Smooth muscle cell (in vitro differentiated cells): Measurements from ENCODE around the gene HEXIM1. TPM values are rescaled to one million over a fixed set of nuclear protein-coding genes. Genes with fewer than 3 reads are reported as not detected.

ENCODE experiments used
- DNase-seq: peaks from one replicate; lab custom pipeline; 2025; ENCODE audit not compliant: unreplicated experiment; lab: John Stamatoyannopoulos, UW
- H2AFZ ChIP-seq: fragments of 200-600 bp; sonication (generic); 2 replicates; pipeline ENCODE4 v1.6.0; 2016; ENCODE audit warnings: antibody characterized with exemption, low read depth, mild to moderate bottlenecking
- H3F3A ChIP-seq: fragments of 200-600 bp; sonication (generic); 2 replicates; pipeline ENCODE4 v1.6.0; 2017; ENCODE audit warnings: antibody characterized with exemption, low read depth
- H3K27ac ChIP-seq: fragments of 200-600 bp; sonication (generic); 2 replicates; pipeline ENCODE4 v1.5.1; 2016; ENCODE audit warnings: low read depth, mild to moderate bottlenecking
- H3K27me3 ChIP-seq: fragments of 200-600 bp; sonication (generic); 2 replicates; pipeline ENCODE4 v1.6.1; 2016; ENCODE audit warnings: low read depth, mild to moderate bottlenecking
- H3K36me3 ChIP-seq: fragments of 200-600 bp; sonication (generic); 2 replicates; pipeline ENCODE4 v1.5.1; 2016; ENCODE audit warnings: low read depth
- H3K4me1 ChIP-seq: fragments of 200-600 bp; sonication (generic); 2 replicates; pipeline ENCODE4 v1.5.1; 2016; ENCODE audit warnings: low read depth
- H3K4me2 ChIP-seq: fragments of 200-600 bp; sonication (generic); 2 replicates; pipeline ENCODE4 v1.6.0; 2016; ENCODE audit warnings: mild to moderate bottlenecking
- H3K4me3 ChIP-seq: fragments of 200-600 bp; sonication (generic); 2 replicates; pipeline ENCODE4 v1.5.1; 2016; ENCODE audit warnings: mild to moderate bottlenecking
- H3K79me2 ChIP-seq: fragments of 200-600 bp; sonication (generic); 2 replicates; pipeline ENCODE4 v1.6.0; 2016; ENCODE audit warnings: low read depth, mild to moderate bottlenecking
- H3K9ac ChIP-seq: fragments of 200-600 bp; sonication (generic); 2 replicates; pipeline ENCODE4 v1.6.0; 2016; ENCODE audit warnings: low read depth
- H3K9me3 ChIP-seq: fragments of 200-600 bp; sonication (generic); replicated peaks from 2 replicates; pipeline ENCODE4 v1.5.1; 2016; ENCODE audit warnings: low read depth
- H4K20me1 ChIP-seq: fragments of 200-600 bp; sonication (generic); 2 replicates; pipeline ENCODE4 v1.6.0; 2016; ENCODE audit warnings: low read depth
- WGBS: methylation state at CpG from one replicate; pipeline ENCODE4 v1.1.7; 2016; ENCODE audit warnings: low lambda C conversion rate; 5-methylcytosine and 5-hydroxymethylcytosine counted together
- polyA plus RNA-seq: library from polyadenylated mRNA; unstranded; fragments of >200 nt; fragmentation: Nextera tagmentation; extraction: Ambion mirVana; gene quantifications from 2 replicates; pipeline ENCODE4 v1.2.1, GENCODE V29; 2016
- total RNA-seq: library from RNA; depleted of rRNA; stranded (reverse); fragments of >200 nt; gene quantifications from 2 replicates; pipeline ENCODE4 v1.2.3, GENCODE V29; 2014
- TF ChIP-seq, protein P1 (sequence below): fragments of 200-600 bp; sonication (generic); IDR thresholded peaks from 2 replicates; pipeline ENCODE4 v1.5.1; 2017; ENCODE audit warnings: borderline replicate concordance, mild to moderate bottlenecking, antibody characterized with exemption; ENCODE audit not compliant: insufficient read depth, poor library complexity, severe bottlenecking

The HEXIM1 gene
- total and polyA plus RNA-seq, 2 experiments from 2014 or later, result 9.4 to 13.7 TPM

DNA sequence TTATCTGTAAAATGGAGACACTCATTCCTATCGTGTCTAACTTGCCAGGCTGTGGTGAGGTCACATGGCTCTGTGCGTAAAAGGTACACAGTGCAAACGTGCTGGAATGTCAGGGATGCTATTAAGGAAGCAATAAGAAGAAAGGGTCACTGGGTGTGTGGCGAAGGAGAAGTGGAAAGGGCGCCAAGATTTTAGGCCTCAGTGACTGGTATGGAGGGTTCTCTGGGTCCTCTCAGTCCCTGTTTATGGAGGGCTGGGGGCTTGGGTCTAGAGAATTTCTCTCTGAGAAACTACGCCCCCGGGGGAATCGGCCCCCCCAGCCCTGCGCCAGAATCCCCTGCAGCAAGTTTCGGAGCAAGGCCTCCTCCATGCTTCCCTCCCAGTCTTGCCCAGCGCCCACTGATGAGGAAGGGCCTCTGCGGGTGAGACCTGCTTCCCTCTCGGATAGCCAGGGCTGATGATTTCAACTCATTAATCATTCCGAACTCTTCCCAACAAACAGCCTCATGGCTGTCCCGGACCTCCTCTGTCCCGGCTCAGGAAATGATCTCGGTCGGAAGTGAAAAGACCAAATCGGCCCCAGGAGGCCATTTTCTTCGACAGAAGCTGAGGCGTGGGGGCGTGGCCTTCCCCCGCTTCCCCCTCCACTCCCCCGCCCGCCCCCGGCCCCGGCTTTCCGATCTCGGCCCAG is 1.2 kb upstream of the HEXIM1 start:
- peak overlapping the region; percentile 97 for H3K27ac ChIP-seq
- peaks cover 19% of the 10 kb centered on the region for H3K4me1 ChIP-seq
- DNase-seq, result no peak
- peaks cover 23% of the 10 kb centered on the region for H3F3A ChIP-seq
- H3K79me2 ChIP-seq, result peaks cover 24% of the 10 kb centered on the region
- peaks cover 34% of the 10 kb centered on the region for H4K20me1 ChIP-seq
- H3K9ac ChIP-seq, result peak overlapping the region; percentile 98
- no peaks in the 10 kb centered on the region for H3K27me3 ChIP-seq
- peak overlapping the region; percentile 54 for H2AFZ ChIP-seq
- peak overlapping the region; percentile 80 for H3K4me2 ChIP-seq
- no peaks in the 10 kb centered on the region for H3K36me3 ChIP-seq
- TF ChIP-seq, protein P1, sequence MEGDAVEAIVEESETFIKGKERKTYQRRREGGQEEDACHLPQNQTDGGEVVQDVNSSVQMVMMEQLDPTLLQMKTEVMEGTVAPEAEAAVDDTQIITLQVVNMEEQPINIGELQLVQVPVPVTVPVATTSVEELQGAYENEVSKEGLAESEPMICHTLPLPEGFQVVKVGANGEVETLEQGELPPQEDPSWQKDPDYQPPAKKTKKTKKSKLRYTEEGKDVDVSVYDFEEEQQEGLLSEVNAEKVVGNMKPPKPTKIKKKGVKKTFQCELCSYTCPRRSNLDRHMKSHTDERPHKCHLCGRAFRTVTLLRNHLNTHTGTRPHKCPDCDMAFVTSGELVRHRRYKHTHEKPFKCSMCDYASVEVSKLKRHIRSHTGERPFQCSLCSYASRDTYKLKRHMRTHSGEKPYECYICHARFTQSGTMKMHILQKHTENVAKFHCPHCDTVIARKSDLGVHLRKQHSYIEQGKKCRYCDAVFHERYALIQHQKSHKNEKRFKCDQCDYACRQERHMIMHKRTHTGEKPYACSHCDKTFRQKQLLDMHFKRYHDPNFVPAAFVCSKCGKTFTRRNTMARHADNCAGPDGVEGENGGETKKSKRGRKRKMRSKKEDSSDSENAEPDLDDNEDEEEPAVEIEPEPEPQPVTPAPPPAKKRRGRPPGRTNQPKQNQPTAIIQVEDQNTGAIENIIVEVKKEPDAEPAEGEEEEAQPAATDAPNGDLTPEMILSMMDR, result no peak
- 17% methylated on average over 27 of the region's 29 CpGs for WGBS
- no peaks in the 10 kb centered on the region for H3K9me3 ChIP-seq
- H3K4me3 ChIP-seq, result peak overlapping the region; percentile 62

DNA sequence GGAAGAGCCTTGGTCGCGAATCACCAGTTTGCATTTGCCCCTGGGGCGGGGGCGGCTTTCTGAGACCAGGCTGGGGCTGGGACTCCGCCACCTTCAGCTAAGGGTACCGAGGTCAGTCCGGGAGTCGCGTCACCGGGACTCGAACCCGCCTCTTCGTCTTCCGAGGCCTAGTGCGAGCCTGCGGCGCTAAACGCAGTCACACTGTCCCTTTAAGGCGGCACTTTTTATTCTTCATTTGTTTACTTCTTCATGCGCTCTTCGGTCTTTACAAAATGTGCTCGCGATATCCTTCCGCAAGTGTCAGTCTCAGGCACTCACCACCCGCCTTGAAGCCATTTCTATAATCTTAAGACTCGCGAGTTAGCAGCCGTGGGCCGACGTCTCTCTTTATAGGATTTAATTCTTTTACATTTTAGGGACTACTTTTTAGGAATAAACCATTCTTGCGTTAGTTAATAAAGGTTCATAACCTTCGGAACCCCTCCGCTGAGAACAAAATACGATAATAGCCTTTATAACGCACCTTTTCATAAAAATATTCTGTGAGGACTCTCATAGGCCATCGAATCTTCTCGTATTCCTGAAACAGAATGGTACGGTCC is 593 bp upstream of the HEXIM1 start:
- H3K9me3 ChIP-seq, result no peaks in the 10 kb centered on the region
- peaks cover 19% of the 10 kb centered on the region for H3K4me1 ChIP-seq
- TF ChIP-seq, protein P1, result no peak
- peak overlapping the region; percentile 62 for H3K4me3 ChIP-seq
- no peaks in the 10 kb centered on the region for H3K36me3 ChIP-seq
- H3K79me2 ChIP-seq, result peaks cover 30% of the 10 kb centered on the region
- under 1% methylated on average over 33 of the region's 38 CpGs for whole genome bisulfite sequencing
- H3K9ac ChIP-seq, result peak overlapping the region; percentile 98
- H2AFZ ChIP-seq, result peak overlapping the region; percentile 54
- H3K27me3 ChIP-seq, result no peaks in the 10 kb centered on the region
- H3F3A ChIP-seq, result peaks cover 23% of the 10 kb centered on the region
- H3K27ac ChIP-seq, result peak overlapping the region; percentile 97
- peak overlapping the region; percentile 80 for H3K4me2 ChIP-seq
- DNase-seq, result peak; percentile 26
- peaks cover 39% of the 10 kb centered on the region for H4K20me1 ChIP-seq

DNA sequence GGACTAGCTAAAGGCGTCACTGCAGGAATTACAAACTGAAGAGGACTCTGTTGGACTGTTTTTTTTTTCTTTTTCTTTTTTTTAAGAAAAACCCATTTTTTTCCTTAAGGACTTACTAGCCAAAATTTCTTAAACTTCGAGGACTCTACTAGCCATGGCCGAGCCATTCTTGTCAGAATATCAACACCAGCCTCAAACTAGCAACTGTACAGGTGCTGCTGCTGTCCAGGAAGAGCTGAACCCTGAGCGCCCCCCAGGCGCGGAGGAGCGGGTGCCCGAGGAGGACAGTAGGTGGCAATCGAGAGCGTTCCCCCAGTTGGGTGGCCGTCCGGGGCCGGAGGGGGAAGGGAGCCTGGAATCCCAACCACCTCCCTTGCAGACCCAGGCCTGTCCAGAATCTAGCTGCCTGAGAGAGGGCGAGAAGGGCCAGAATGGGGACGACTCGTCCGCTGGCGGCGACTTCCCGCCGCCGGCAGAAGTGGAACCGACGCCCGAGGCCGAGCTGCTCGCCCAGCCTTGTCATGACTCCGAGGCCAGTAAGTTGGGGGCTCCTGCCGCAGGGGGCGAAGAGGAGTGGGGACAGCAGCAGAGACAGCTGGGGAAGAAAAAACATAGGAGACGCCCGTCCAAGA is 878 bp downstream of the HEXIM1 start:
- TF ChIP-seq, protein P1, result peak; percentile 62
- Histone ChIP-seq H3K27ac (peak overlapping the region; percentile 57), H3K9ac (peak overlapping the region; percentile 77), H3K9me3 (no peaks in the 10 kb centered on the region), H3K79me2 (peaks cover 32% of the 10 kb centered on the region), H3K36me3 (no peaks in the 10 kb centered on the region), H3K4me1 (peaks cover 12% of the 10 kb centered on the region), H3K4me2 (peak overlapping the region; percentile 95), H3F3A (peaks cover 23% of the 10 kb centered on the region), H3K4me3 (peak overlapping the region; percentile 74), H4K20me1 (peaks cover 45% of the 10 kb centered on the region), H3K27me3 (no peaks in the 10 kb centered on the region), H2AFZ (no peak overlapping the region)
- DNase-seq, result peak; percentile 58
- under 1% methylated on average over 32 of the region's 32 CpGs for WGBS
